GM12878 (cell line): Measurements from ENCODE around the gene FLVCR2. TPM values are rescaled to one million over a fixed set of nuclear protein-coding genes. Genes with fewer than 3 reads are reported as not detected.

Source experiments
- ATAC-seq: fragments of 200-7000 bp; cut with Tn5 transposase; 3 replicates; pipeline ENCODE4 v1.9.1; 2020; ENCODE audit warnings: mild to moderate bottlenecking, moderate library complexity
- BruUV-seq: library from RNA; stranded (reverse); fragments of 400-500 nt; replicated peaks from 2 replicates; lab custom pipeline; 2021; lab: Mats Ljungman, UMichigan
- CTCF ChIA-PET: fragments of 300-600 bp; sonication (Branson Sonifier 250); formaldehyde crosslinking; extraction: SDS; loops from one replicate; lab custom pipeline; 2021; ENCODE audit warnings: inconsistent platforms; lab: Yijun Ruan, JAX
- POLR2A ChIA-PET: fragments of 350-600 bp; formaldehyde crosslinking; extraction: SDS; loops from one replicate; lab custom pipeline; 2021; ENCODE audit warnings: inconsistent platforms; lab: Charles Lee
- RAD21 ChIA-PET: fragments of 300-600 bp; sonication (Branson Sonifier 250); formaldehyde crosslinking; loops from one replicate; lab custom pipeline; 2023; ENCODE audit warnings: antibody characterized with exemption; ENCODE audit not compliant: unreplicated experiment; lab: Charles Lee
- SMC1A ChIA-PET: fragments of 300-600 bp; sonication (Branson Sonifier 250); formaldehyde crosslinking; loops from one replicate; lab custom pipeline; 2023; ENCODE audit not compliant: unreplicated experiment, uncharacterized antibody; lab: Charles Lee
- DNase-seq: peaks from one replicate; pipeline ENCODE4 v3.0.0-alpha.2; 2011; ENCODE audit warnings: low read depth, low spot score
- FAIRE-seq: peaks from 3 replicates; lab custom pipeline; 2011; peaks lifted over from hg19 to GRCh38; lab: Jason Lieb, UNC
- H2AFZ ChIP-seq: 2 replicates; pipeline ENCODE4 v1.6.0; 2011; ENCODE audit warnings: low read depth, low read length, control low read depth; ENCODE audit not compliant: control insufficient read depth
- H3K27ac ChIP-seq: 2 replicates; pipeline ENCODE4 v1.5.1; 2011; ENCODE audit warnings: control low read depth; ENCODE audit not compliant: control insufficient read depth, insufficient read depth
- H3K27me3 ChIP-seq, 2 experiments: replicated peaks in 1 of 2; 2 replicates each; pipeline versions ENCODE4 v1.6.0 to v1.6.1; 2011; ENCODE audit warnings: low read length in 1 of 2; ENCODE audit not compliant: control insufficient read depth in 2 of 2, insufficient read depth in 2 of 2
- H3K36me3 ChIP-seq, 2 experiments: 2 replicates each; pipeline ENCODE4 v1.5.1; 2011; ENCODE audit warnings: low read length in 1 of 2; ENCODE audit not compliant: control insufficient read depth in 2 of 2, insufficient read depth in 2 of 2
- H3K4me1 ChIP-seq: 2 replicates; pipeline ENCODE4 v1.6.1; 2011; ENCODE audit warnings: mild to moderate bottlenecking, low read length, moderate library complexity, mixed read lengths; ENCODE audit not compliant: control insufficient read depth, insufficient read depth
- H3K4me2 ChIP-seq: 2 replicates; pipeline ENCODE4 v1.6.0; 2011; ENCODE audit warnings: control low read depth; ENCODE audit not compliant: control insufficient read depth, insufficient read depth
- H3K4me3 ChIP-seq: fragments of 200-600 bp; sonication (generic); 2 replicates; pipeline ENCODE4 v1.5.1; 2016
- H3K79me2 ChIP-seq: 2 replicates; pipeline ENCODE4 v1.6.0; 2011; ENCODE audit warnings: low read length; ENCODE audit not compliant: control insufficient read depth, insufficient read depth
- H3K9ac ChIP-seq: 2 replicates; pipeline ENCODE4 v1.8.0; 2011; ENCODE audit warnings: low read length, control low read depth, mixed read lengths; ENCODE audit not compliant: control insufficient read depth, insufficient read depth
- H3K9me3 ChIP-seq: replicated peaks from 3 replicates; pipeline ENCODE4 v1.5.1; 2011; ENCODE audit warnings: mild to moderate bottlenecking, low read length; ENCODE audit not compliant: control insufficient read depth, insufficient read depth
- H4K20me1 ChIP-seq: 2 replicates; pipeline ENCODE4 v1.6.0; 2011; ENCODE audit not compliant: control insufficient read depth, insufficient read depth
- CBFB ChIP-seq: IDR thresholded peaks from 2 replicates; pipeline ENCODE4 v1.6.1; 2016; ENCODE audit warnings: antibody characterized with exemption, low read depth
- CBX5 ChIP-seq: sonication (generic); IDR thresholded peaks from 2 replicates; pipeline ENCODE4 v1.6.1; 2016; ENCODE audit warnings: low read depth, moderate library complexity, mild to moderate bottlenecking, inconsistent platforms
- CHD1 ChIP-seq: IDR thresholded peaks from 2 replicates; pipeline ENCODE4 v1.6.1; 2012; ENCODE audit warnings: low read depth, low read length, improper control_type of control experiment
- ETV6 ChIP-seq, 2 experiments: fragments of 450-650 bp in 1 of 2; IDR thresholded peaks in 1 of 2; conservative IDR thresholded peaks in 1 of 2; 2 replicates each; pipeline ENCODE4 v1.6.1; 2014; ENCODE audit warnings: antibody characterized with exemption in 1 of 2, borderline replicate concordance in 1 of 2, low read depth in 1 of 2, mild to moderate bottlenecking in 1 of 2, moderate library complexity in 1 of 2
- GATAD2B ChIP-seq: fragments of 450-650 bp; conservative IDR thresholded peaks from 2 replicates; pipeline ENCODE4 v1.6.1; 2017; ENCODE audit warnings: low read depth, mild to moderate bottlenecking, moderate library complexity
- HDGF ChIP-seq: fragments of 450-650 bp; IDR thresholded peaks from 2 replicates; pipeline ENCODE4 v1.6.1; 2016; ENCODE audit warnings: antibody characterized with exemption
- IKZF1 ChIP-seq: fragments of 450-650 bp; conservative IDR thresholded peaks from 2 replicates; pipeline ENCODE4 v1.6.1; 2017; ENCODE audit warnings: antibody characterized with exemption, mild to moderate bottlenecking
- NFXL1 ChIP-seq: fragments of 450-650 bp; IDR thresholded peaks from 2 replicates; pipeline ENCODE4 v1.6.1; 2017; ENCODE audit warnings: antibody characterized with exemption, mild to moderate bottlenecking, borderline replicate concordance
- NR2F1 ChIP-seq: fragments of 450-650 bp; conservative IDR thresholded peaks from 2 replicates; pipeline ENCODE4 v1.6.1; 2017; ENCODE audit warnings: mild to moderate bottlenecking
- PAX8 ChIP-seq: fragments of 450-650 bp; IDR thresholded peaks from 2 replicates; pipeline ENCODE4 v1.6.1; 2017; ENCODE audit warnings: mild to moderate bottlenecking, moderate library complexity
- RAD21 ChIP-seq: IDR thresholded peaks from 2 replicates; pipeline ENCODE4 v1.6.1; 2011; ENCODE audit warnings: mild to moderate bottlenecking, low read depth, low read length, moderate library complexity; ENCODE audit not compliant: insufficient read depth
- RELB ChIP-seq: fragments of 450-650 bp; IDR thresholded peaks from 2 replicates; pipeline ENCODE4 v1.6.1; 2017; ENCODE audit warnings: low read depth, mild to moderate bottlenecking, moderate library complexity
- SPI1 ChIP-seq: IDR thresholded peaks from 2 replicates; pipeline ENCODE4 v1.6.1; 2011; ENCODE audit warnings: low read depth, mild to moderate bottlenecking, low read length, moderate library complexity, borderline replicate concordance; ENCODE audit not compliant: insufficient read depth
- SRF ChIP-seq, 2 experiments: IDR thresholded peaks; 2 replicates each; pipeline ENCODE4 v1.6.1; 2011; ENCODE audit warnings: low read depth in 2 of 2, low read length in 2 of 2, mild to moderate bottlenecking in 1 of 2, moderate library complexity in 1 of 2
- ZNF217 ChIP-seq: fragments of 450-650 bp; IDR thresholded peaks from 2 replicates; pipeline ENCODE4 v1.6.1; 2017; ENCODE audit warnings: antibody characterized with exemption, mild to moderate bottlenecking
- WGBS: methylation state at CpG from one replicate; pipeline ENCODE4 v1.1.6; 2016; ENCODE audit warnings: low lambda C conversion rate; ENCODE audit not compliant: insufficient replicate concordance, insufficient coverage; ENCODE audit errors: missing lambda C conversion rate; 5-methylcytosine and 5-hydroxymethylcytosine counted together
- in situ Hi-C: fragments of 300-500 bp; cut with MboI; formaldehyde crosslinking; loops from 9 replicates; pipeline ENCODE4 v1.14.3; 2018; ENCODE audit warnings: mixed read lengths
- intact Hi-C: fragments of 100-400 bp; cut with micrococcal nuclease; formaldehyde crosslinking; loops from one replicate; pipeline ENCODE4 v1.14.2; 2022; ENCODE audit not compliant: unreplicated experiment
- polyA plus RNA-seq, 11 experiments: library from polyadenylated mRNA; depleted of rRNA in 4 of 11; unstranded in 6 of 11; stranded (reverse) in 5 of 11; fragments of >200 nt; fragmentation: Nextera tagmentation in 4 of 11; fragmentation: Illumina TruSeq in 1 of 11; extraction: Ambion mirVana in 4 of 11; extraction: Trizol in 1 of 11; gene quantifications; 1 replicate in 1 of 11; 2 replicates in 10 of 11; pipeline versions ENCODE4 v1.2.1 to v1.2.3, GENCODE V29; 2011 to 2016; ENCODE audit warnings: inconsistent platforms in 2 of 11, missing spikeins in 2 of 11, low read depth in 1 of 11
- total RNA-seq, 4 experiments: library from RNA; depleted of rRNA in 3 of 4; stranded (reverse); fragments of >200 nt in 3 of 4; fragmentation: Illumina TruSeq in 1 of 4; extraction: Trizol in 1 of 4; gene quantifications; 2 replicates each; pipeline versions ENCODE4 v1.2.1 to v1.2.3, GENCODE V29; 2013 to 2021
- TF ChIP-seq, protein P1 (sequence below): fragments of 450-650 bp; conservative IDR thresholded peaks from 2 replicates; pipeline ENCODE4 v1.6.1; 2017; ENCODE audit warnings: mild to moderate bottlenecking, moderate library complexity
- TF ChIP-seq, protein P2 (sequence below), 3 experiments: IDR thresholded peaks in 2 of 3; conservative IDR thresholded peaks in 1 of 3; 2 replicates each; pipeline ENCODE4 v1.5.1; 2011; ENCODE audit warnings: low read depth in 3 of 3, low read length in 3 of 3, mild to moderate bottlenecking in 3 of 3, control low read depth in 2 of 3, moderate library complexity in 2 of 3, inconsistent platforms in 1 of 3, mixed read lengths in 1 of 3; ENCODE audit not compliant: control insufficient read depth in 2 of 3, insufficient read depth in 1 of 3; ENCODE audit errors: extremely low read depth in 1 of 3

Gene FLVCR2
- total and polyA plus RNA-seq, 10 of the 15 experiments (the other 5 are each of a cell fraction or from before 2014, with no cell fraction given), result 0.24 to 3.7 (median 1.6) TPM

DNA sequence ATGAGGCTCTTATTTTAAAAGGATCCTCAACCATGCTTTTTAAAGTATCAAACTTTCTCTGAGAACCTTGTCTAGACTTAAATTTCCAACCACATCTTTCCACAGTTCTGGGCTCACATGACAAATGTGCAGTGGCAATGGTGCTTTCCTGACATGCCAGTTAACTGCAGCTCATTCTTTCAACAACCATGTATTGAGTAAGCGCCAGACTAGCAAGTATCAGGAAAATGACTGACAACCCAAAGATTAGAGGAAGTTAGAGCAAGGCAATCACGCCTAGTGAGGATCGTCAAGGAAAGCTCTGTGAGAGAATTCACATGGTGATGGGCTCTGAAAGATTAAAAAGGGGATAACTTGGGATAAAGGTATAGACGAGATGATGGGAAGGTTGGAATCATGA, 35.8 kb downstream of the FLVCR2 start:
- BruUV-seq, result no TSS peak
- Histone ChIP-seq H3K9me3 (peaks cover under 1% of the 10 kb centered on the region; the same call in 2 of the 3 replicates), H4K20me1 (no peaks in the 10 kb centered on the region), H3K79me2 (no peaks in the 10 kb centered on the region), H3K27me3 (no peaks in the 10 kb centered on the region), H3K4me2 (no peak overlapping the region), H3K4me3 (no peak overlapping the region), H3K4me1 (no peaks in the 10 kb centered on the region), H3K9ac (no peak overlapping the region), H3K27ac (no peak overlapping the region), H2AFZ (no peak overlapping the region), H3K36me3 (no peaks in the 10 kb centered on the region)
- FAIRE-seq, result no peak
- POLR2A ChIA-PET, result no interaction called here
- TF ChIP-seq RAD21, result no peak
- TF ChIP-seq NR2F1, result no peak
- TF ChIP-seq ETV6 (conservative IDR thresholded peaks at IDR 0.05 in 1 of 2, IDR thresholded peaks at IDR 0.05 in 1 of 2; ENCODE audit: borderline replicate concordance in 1 of 2, low read depth in 1 of 2), result no peak
- no peak for TF ChIP-seq SRF (IDR thresholded peaks at IDR 0.05; ENCODE audit: low read depth in 2 of 2, low read length in 2 of 2)
- TF ChIP-seq IKZF1, result no peak
- TF ChIP-seq PAX8, result no peak
- TF ChIP-seq HDGF, result no peak
- TF ChIP-seq SPI1, result no peak
- no peak for TF ChIP-seq CBX5
- TF ChIP-seq CBFB, result no peak
- TF ChIP-seq NFXL1, result no peak
- TF ChIP-seq, protein P1, sequence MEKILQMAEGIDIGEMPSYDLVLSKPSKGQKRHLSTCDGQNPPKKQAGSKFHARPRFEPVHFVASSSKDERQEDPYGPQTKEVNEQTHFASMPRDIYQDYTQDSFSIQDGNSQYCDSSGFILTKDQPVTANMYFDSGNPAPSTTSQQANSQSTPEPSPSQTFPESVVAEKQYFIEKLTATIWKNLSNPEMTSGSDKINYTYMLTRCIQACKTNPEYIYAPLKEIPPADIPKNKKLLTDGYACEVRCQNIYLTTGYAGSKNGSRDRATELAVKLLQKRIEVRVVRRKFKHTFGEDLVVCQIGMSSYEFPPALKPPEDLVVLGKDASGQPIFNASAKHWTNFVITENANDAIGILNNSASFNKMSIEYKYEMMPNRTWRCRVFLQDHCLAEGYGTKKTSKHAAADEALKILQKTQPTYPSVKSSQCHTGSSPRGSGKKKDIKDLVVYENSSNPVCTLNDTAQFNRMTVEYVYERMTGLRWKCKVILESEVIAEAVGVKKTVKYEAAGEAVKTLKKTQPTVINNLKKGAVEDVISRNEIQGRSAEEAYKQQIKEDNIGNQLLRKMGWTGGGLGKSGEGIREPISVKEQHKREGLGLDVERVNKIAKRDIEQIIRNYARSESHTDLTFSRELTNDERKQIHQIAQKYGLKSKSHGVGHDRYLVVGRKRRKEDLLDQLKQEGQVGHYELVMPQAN, result no peak
- no peak for TF ChIP-seq CHD1
- no peak for TF ChIP-seq GATAD2B
- no peak for TF ChIP-seq ZNF217
- TF ChIP-seq, protein P2, sequence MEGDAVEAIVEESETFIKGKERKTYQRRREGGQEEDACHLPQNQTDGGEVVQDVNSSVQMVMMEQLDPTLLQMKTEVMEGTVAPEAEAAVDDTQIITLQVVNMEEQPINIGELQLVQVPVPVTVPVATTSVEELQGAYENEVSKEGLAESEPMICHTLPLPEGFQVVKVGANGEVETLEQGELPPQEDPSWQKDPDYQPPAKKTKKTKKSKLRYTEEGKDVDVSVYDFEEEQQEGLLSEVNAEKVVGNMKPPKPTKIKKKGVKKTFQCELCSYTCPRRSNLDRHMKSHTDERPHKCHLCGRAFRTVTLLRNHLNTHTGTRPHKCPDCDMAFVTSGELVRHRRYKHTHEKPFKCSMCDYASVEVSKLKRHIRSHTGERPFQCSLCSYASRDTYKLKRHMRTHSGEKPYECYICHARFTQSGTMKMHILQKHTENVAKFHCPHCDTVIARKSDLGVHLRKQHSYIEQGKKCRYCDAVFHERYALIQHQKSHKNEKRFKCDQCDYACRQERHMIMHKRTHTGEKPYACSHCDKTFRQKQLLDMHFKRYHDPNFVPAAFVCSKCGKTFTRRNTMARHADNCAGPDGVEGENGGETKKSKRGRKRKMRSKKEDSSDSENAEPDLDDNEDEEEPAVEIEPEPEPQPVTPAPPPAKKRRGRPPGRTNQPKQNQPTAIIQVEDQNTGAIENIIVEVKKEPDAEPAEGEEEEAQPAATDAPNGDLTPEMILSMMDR (IDR thresholded peaks at IDR 0.05 in 2 of 3, conservative IDR thresholded peaks at IDR 0.05 in 1 of 3; ENCODE audit: control insufficient read depth in 2 of 3, extremely low read depth in 1 of 3, insufficient read depth in 1 of 3, low read depth in 3 of 3, low read length in 3 of 3), result no peak
- TF ChIP-seq RELB, result no peak
- in situ Hi-C loops, result no loop called here
- no peak for ATAC-seq
- intact Hi-C loops, result no loop called here
- RAD21 ChIA-PET, result no interaction called here
- SMC1A ChIA-PET, result interaction anchor here (1.1 kb wide), 1 partner anchor 10 kb away, joined by 3 read pairs; no protein-coding TSS in a partner anchor
- WGBS, result 46% methylated on average over 4 of the region's 4 CpGs
- DNase-seq, result no peak
- CTCF ChIA-PET, result no interaction called here
